A549 (cell line): ENCODE results near the gene FGFR3. TPM values are rescaled to one million over a fixed set of nuclear protein-coding genes. Genes with fewer than 3 reads are reported as not detected.

Experiments used
- ATAC-seq, 2 experiments: fragments of 200-7000 bp in 1 of 2; fragments of >200 bp in 1 of 2; cut with Nextera tagmentation in 1 of 2; cut with Tn5 transposase in 1 of 2; 3 replicates each; pipeline versions ENCODE4 v1.8.0 to v1.9.1; 2018 to 2020; ENCODE audit warnings: mild to moderate bottlenecking in 1 of 2, moderate library complexity in 1 of 2
- CTCF ChIA-PET: fragments of 300-600 bp; sonication (Branson Sonifier 250); formaldehyde crosslinking; extraction: SDS; loops from one replicate; lab custom pipeline; 2021; ENCODE audit warnings: antibody characterized with exemption, inconsistent platforms; lab: Yijun Ruan, JAX
- POLR2A ChIA-PET: fragments of 350-600 bp; formaldehyde crosslinking; extraction: SDS; loops from one replicate; lab custom pipeline; 2021; ENCODE audit warnings: antibody characterized with exemption, inconsistent platforms; lab: Yijun Ruan, JAX
- DNase-seq, 2 experiments: peaks; one replicate each; pipeline versions ENCODE4 v3.0.0 to v3.0.0-alpha.2; 2011 to 2016; ENCODE audit warnings: low read depth in 1 of 2, low spot score in 1 of 2
- FAIRE-seq: peaks from 2 replicates; lab custom pipeline; 2011; peaks lifted over from hg19 to GRCh38; lab: Jason Lieb, UNC
- H3K27ac ChIP-seq, 2 experiments: fragments of >200 bp; sonication (Bioruptor Twin); formaldehyde crosslinking; 3 replicates each; pipeline ENCODE4 v1.5.1; 2016 to 2017
- H3K4me1 ChIP-seq: fragments of >200 bp; sonication (Bioruptor Twin); formaldehyde crosslinking; 3 replicates; pipeline ENCODE4 v1.6.1; 2016
- H3K4me2 ChIP-seq: fragments of >200 bp; sonication (Bioruptor Twin); formaldehyde crosslinking; 3 replicates; pipeline ENCODE4 v1.6.1; 2016
- H3K4me3 ChIP-seq: fragments of >200 bp; sonication (Bioruptor Twin); formaldehyde crosslinking; 3 replicates; pipeline ENCODE4 v1.5.1; 2016
- H3K9me3 ChIP-seq: fragments of >200 bp; sonication (Bioruptor Twin); formaldehyde crosslinking; 3 replicates; pipeline ENCODE4 v1.6.1; 2016
- CBX2 ChIP-seq: fragments of 200-600 bp; sonication (generic); IDR thresholded peaks from 2 replicates; pipeline ENCODE4 v1.6.1; 2016; ENCODE audit warnings: low read depth, mild to moderate bottlenecking, borderline replicate concordance
- CEBPB ChIP-seq, 2 experiments: fragments of >200 bp in 1 of 2; sonication (Bioruptor Twin) in 1 of 2; formaldehyde crosslinking in 1 of 2; IDR thresholded peaks; 2 replicates each; pipeline ENCODE4 v1.6.1; 2012 to 2016
- CHD2 ChIP-seq: fragments of 150-350 bp; IDR thresholded peaks from 2 replicates; pipeline ENCODE4 v1.6.1; 2014; ENCODE audit warnings: low read length; ENCODE audit not compliant: partially characterized antibody
- CHD4 ChIP-seq: fragments of 200-600 bp; sonication (generic); IDR thresholded peaks from 2 replicates; pipeline ENCODE4 v1.6.1; 2016; ENCODE audit warnings: antibody characterized with exemption, mild to moderate bottlenecking, borderline replicate concordance
- EHMT2 ChIP-seq: fragments of 200-600 bp; sonication (generic); IDR thresholded peaks from 2 replicates; pipeline ENCODE4 v1.6.1; 2016; ENCODE audit warnings: antibody characterized with exemption, low read depth, mild to moderate bottlenecking, moderate library complexity
- ESRRA ChIP-seq: fragments of 150-350 bp; IDR thresholded peaks from 2 replicates; pipeline ENCODE4 v1.6.1; 2014; ENCODE audit warnings: mild to moderate bottlenecking, low read length, borderline replicate concordance
- FOXS1 ChIP-seq: fragments of 250-450 bp; sonication (Bioruptor Pico); IDR thresholded peaks from 2 replicates; pipeline ENCODE4 v1.5.0; 2020; ENCODE audit warnings: mild to moderate bottlenecking, moderate library complexity
- GATA3 ChIP-seq: IDR thresholded peaks from 2 replicates; pipeline ENCODE4 v1.6.1; 2012; ENCODE audit warnings: borderline replicate concordance
- JUN ChIP-seq, 2 experiments: fragments of >200 bp; sonication (Bioruptor Twin); formaldehyde crosslinking; IDR thresholded peaks; 2 replicates in 1 of 2; 3 replicates in 1 of 2; pipeline ENCODE4 v1.6.1; 2016 to 2017
- KDM5A ChIP-seq: fragments of 200-600 bp; sonication (generic); IDR thresholded peaks from 2 replicates; pipeline ENCODE4 v1.6.1; 2016; ENCODE audit warnings: antibody characterized with exemption, mild to moderate bottlenecking
- MAFK ChIP-seq: fragments of 450-650 bp; IDR thresholded peaks from 2 replicates; pipeline ENCODE4 v1.6.1; 2014; ENCODE audit not compliant: partially characterized antibody
- MAZ ChIP-seq: fragments of 150-350 bp; IDR thresholded peaks from 2 replicates; pipeline ENCODE4 v1.6.1; 2014; ENCODE audit warnings: antibody characterized with exemption, low read depth, low read length, borderline replicate concordance
- NFE2L2 ChIP-seq: fragments of 150-350 bp; conservative IDR thresholded peaks from 2 replicates; pipeline ENCODE4 v1.6.1; 2014; ENCODE audit warnings: low read length
- PHF8 ChIP-seq: fragments of 200-600 bp; sonication (generic); IDR thresholded peaks from 2 replicates; pipeline ENCODE4 v1.6.1; 2016; ENCODE audit warnings: low read depth, mild to moderate bottlenecking, antibody characterized with exemption, moderate library complexity, borderline replicate concordance
- POLR2AphosphoS2 ChIP-seq: conservative IDR thresholded peaks from 2 replicates; pipeline ENCODE4 v1.6.1; 2012; ENCODE audit warnings: low read length, improper control_type of control experiment, inconsistent platforms
- RAD21 ChIP-seq, 2 experiments: fragments of >200 bp in 1 of 2; sonication (Bioruptor Twin) in 1 of 2; formaldehyde crosslinking in 1 of 2; IDR thresholded peaks in 1 of 2; conservative IDR thresholded peaks in 1 of 2; 2 replicates in 1 of 2; 3 replicates in 1 of 2; pipeline ENCODE4 v1.6.1; 2012 to 2018; ENCODE audit warnings: inconsistent platforms in 1 of 2
- RCOR1 ChIP-seq: fragments of 150-350 bp; IDR thresholded peaks from 2 replicates; pipeline ENCODE4 v1.6.1; 2014; ENCODE audit warnings: antibody characterized with exemption, low read length, low read depth
- RFX5 ChIP-seq: fragments of 450-650 bp; IDR thresholded peaks from 2 replicates; pipeline ENCODE4 v1.7.1; 2014; ENCODE audit warnings: antibody characterized with exemption, mild to moderate bottlenecking, moderate library complexity
- RNF2 ChIP-seq: fragments of 200-600 bp; sonication (generic); IDR thresholded peaks from 2 replicates; pipeline ENCODE4 v1.6.1; 2016; ENCODE audit warnings: low read depth, mild to moderate bottlenecking, antibody characterized with exemption, moderate library complexity, borderline replicate concordance
- SREBF2 ChIP-seq: fragments of 450-650 bp; IDR thresholded peaks from 2 replicates; pipeline ENCODE4 v1.6.1; 2014; ENCODE audit warnings: mild to moderate bottlenecking, moderate library complexity
- TFCP2L1 ChIP-seq: fragments of 250-450 bp; sonication (Bioruptor Pico); IDR thresholded peaks from 2 replicates; pipeline ENCODE4 v1.5.0; 2021; ENCODE audit warnings: mild to moderate bottlenecking
- ZNF302 ChIP-seq: fragments of 250-450 bp; sonication (Bioruptor Pico); IDR thresholded peaks from 2 replicates; pipeline ENCODE4 v1.9.0; 2021; ENCODE audit warnings: inconsistent platforms, mild to moderate bottlenecking, moderate library complexity
- WGBS: methylation state at CpG from one replicate; pipeline ENCODE4 v1.1.6; 2017; ENCODE audit errors: missing lambda C conversion rate; 5-methylcytosine and 5-hydroxymethylcytosine counted together
- polyA plus RNA-seq, 4 experiments: library from polyadenylated mRNA; depleted of rRNA in 3 of 4; stranded (reverse); fragments of >200 nt; fragmentation: RNase III in 1 of 4; extraction: RNeasy Plus Mini Kit Qiagen cat#74134 plus additional on column Dnase treatment in 1 of 4; gene quantifications; 2 replicates in 3 of 4; 3 replicates in 1 of 4; pipeline ENCODE4 v1.2.3, GENCODE V29; 2011 to 2017
- TF ChIP-seq, protein P1 (sequence below): fragments of >200 bp; sonication (Bioruptor Twin); formaldehyde crosslinking; IDR thresholded peaks from 2 replicates; pipeline ENCODE4 v1.6.1; 2016
- TF ChIP-seq, protein P2 (sequence below): fragments of 250-450 bp; sonication (Bioruptor Pico); IDR thresholded peaks from 2 replicates; pipeline ENCODE4 v1.5.0; 2021; ENCODE audit warnings: mild to moderate bottlenecking, moderate library complexity, borderline replicate concordance
- TF ChIP-seq, protein P3 (sequence below): IDR thresholded peaks from 2 replicates; pipeline ENCODE4 v1.6.1; 2012; ENCODE audit warnings: low read depth, borderline replicate concordance
- TF ChIP-seq, protein P4 (sequence below): IDR thresholded peaks from 2 replicates; pipeline ENCODE4 v1.6.1; 2012
- TF ChIP-seq, protein P5 (sequence below): fragments of >200 bp; sonication (Bioruptor Twin); formaldehyde crosslinking; IDR thresholded peaks from 3 replicates; pipeline ENCODE4 v1.6.1; 2016

Gene FGFR3
- polyA plus RNA-seq, 2 of the 4 experiments (the other 2 are of a cell fraction) = 1.9 to 4.8 TPM

DNA sequence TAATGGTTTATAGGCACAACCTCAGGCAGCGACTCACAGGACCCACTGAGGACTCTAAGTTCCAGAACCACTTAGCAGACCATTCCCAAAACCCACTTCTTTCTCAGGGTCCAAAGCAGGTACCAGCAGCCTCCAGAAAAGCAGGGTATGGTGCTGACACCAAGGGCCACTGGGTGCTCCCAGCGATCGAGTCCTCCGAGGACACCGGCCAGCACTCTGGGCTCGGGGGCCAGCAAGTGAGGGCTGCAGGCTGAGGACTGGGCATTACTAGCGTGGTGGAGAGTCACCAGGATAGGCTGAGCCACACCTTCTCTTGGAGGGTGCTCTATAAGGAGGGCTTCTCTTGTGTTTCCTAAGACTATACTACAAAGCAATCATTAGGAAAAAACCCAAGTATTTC lies 43.6 kb downstream of the FGFR3 start (continued):
- TF ChIP-seq ESRRA = no peak

DNA sequence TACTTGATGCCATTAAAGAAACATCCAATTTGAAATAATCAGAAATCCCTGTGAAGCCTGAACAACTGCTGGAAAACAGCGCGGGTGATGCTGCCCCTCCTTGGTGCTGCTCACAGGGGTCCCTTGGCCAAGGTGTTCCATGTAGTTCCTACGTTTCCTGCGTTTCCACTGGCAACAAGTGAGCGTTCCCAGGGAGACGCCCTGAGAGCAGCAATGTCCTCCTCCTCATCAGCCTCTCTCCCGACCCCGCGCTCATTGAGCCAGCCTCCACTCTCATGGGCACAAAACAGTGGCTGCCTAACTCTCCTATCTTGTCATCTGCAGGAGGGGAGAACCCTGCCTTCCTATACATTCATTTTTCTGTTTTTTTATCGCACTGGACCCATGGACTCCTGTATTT lies 44.0 kb downstream of the FGFR3 start:
- no peak for DNase-seq
- ChIA-PET CTCF (no interaction called here), POLR2A (no interaction called here)
- 96% methylated on average over 10 of the region's 10 CpGs for WGBS
- no peak for ATAC-seq
- Histone ChIP-seq H3K27ac (no peak overlapping the region), H3K9me3 (no peaks in the 10 kb centered on the region), H3K4me2 (no peak overlapping the region), H3K4me3 (no peak overlapping the region), H3K4me1 (no peaks in the 10 kb centered on the region)
- TF ChIP-seq GATA3 (no peak), SREBF2 (no peak), CBX2 (no peak), RNF2 (no peak)
- TF ChIP-seq, protein P1, sequence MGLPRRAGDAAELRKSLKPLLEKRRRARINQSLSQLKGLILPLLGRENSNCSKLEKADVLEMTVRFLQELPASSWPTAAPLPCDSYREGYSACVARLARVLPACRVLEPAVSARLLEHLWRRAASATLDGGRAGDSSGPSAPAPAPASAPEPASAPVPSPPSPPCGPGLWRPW = no peak
- FAIRE-seq = no peak

DNA sequence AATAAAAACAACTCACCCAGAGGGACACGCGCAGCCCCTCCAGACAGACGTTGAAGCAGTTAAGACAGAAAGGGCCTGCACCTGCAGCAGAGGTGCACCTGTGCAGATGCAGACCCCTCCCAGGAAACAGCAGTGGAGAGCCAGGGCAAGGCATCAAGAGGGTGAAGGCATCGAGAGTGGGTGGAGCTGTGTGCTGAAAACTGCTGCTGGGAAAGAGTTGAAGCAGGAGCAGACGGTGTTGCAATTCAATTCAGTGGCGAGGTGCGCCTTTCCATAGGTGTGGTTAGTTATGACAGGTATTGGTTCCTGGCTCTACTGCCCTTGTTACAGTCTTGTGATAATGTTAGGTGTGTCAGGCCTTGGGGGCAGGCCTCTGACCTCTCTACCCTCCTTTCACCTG lies 46.2 kb downstream of the FGFR3 start:
- no peak for ATAC-seq
- DNase-seq = no peak
- POLR2A ChIA-PET = no interaction called here
- FAIRE-seq = no peak
- H3K4me3 ChIP-seq = no peak overlapping the region
- H3K4me1 ChIP-seq = no peaks in the 10 kb centered on the region
- 92% methylated on average over 7 of the region's 7 CpGs for WGBS
- CTCF ChIA-PET = interaction anchor here (1.5 kb wide), 1 partner anchor 93 kb away, joined by 3 read pairs; no protein-coding TSS in a partner anchor
- TF ChIP-seq, protein P2, sequence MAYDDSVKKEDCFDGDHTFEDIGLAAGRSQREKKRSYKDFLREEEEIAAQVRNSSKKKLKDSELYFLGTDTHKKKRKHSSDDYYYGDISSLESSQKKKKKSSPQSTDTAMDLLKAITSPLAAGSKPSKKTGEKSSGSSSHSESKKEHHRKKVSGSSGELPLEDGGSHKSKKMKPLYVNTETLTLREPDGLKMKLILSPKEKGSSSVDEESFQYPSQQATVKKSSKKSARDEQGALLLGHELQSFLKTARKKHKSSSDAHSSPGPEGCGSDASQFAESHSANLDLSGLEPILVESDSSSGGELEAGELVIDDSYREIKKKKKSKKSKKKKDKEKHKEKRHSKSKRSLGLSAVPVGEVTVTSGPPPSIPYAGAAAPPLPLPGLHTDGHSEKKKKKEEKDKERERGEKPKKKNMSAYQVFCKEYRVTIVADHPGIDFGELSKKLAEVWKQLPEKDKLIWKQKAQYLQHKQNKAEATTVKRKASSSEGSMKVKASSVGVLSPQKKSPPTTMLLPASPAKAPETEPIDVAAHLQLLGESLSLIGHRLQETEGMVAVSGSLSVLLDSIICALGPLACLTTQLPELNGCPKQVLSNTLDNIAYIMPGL (CRISPR knock-in tag) = no peak
- TF ChIP-seq CBX2 (no peak), TFCP2L1 (CRISPR knock-in tag) (no peak), EHMT2 (no peak), ZNF302 (CRISPR knock-in tag) (no peak), CHD2 (no peak), MAFK (no peak), PHF8 (no peak), RCOR1 (no peak), FOXS1 (CRISPR knock-in tag) (no peak)
- TF ChIP-seq, protein P3, sequence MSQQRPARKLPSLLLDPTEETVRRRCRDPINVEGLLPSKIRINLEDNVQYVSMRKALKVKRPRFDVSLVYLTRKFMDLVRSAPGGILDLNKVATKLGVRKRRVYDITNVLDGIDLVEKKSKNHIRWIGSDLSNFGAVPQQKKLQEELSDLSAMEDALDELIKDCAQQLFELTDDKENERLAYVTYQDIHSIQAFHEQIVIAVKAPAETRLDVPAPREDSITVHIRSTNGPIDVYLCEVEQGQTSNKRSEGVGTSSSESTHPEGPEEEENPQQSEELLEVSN = no peak
- H3K9me3 ChIP-seq = no peaks in the 10 kb centered on the region
- no peak overlapping the region for H3K27ac ChIP-seq
- no peak overlapping the region for H3K4me2 ChIP-seq

DNA sequence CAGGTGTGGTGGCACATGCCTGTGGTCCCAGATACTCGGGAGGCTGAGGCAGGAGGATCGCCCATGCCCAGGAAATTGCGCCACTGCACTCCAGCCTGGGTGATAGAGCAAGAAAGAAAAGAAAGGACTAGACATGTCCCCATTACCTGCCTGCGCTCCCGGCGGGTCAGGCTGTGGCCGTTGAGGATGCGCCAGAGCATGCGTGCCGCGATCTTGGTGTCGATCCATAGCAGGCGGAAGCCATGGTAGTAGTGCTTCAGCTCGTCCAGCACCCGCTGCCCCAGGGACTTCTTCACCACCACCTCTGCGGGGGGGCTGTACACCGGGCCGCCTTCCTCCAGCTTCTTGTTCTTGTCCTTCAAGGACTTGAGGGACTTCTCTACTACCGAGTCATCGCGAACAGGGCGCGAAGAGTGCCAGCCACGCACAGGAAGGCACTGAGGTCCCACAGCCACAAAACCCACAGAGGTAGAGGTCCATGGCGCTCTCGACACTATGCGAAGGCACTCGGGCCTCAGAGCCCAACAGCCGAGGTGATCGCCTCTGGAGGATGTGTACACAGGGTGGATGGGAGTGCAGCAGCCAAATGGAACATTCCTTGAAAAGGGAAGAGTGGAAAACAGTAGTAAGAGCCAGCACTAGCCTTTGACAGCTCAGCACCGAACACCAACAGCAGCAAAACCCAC lies 48.3 kb downstream of the FGFR3 start:
- FAIRE-seq = no peak
- CTCF ChIA-PET = no interaction called here
- no peak for ATAC-seq
- no peak overlapping the region for H3K4me2 ChIP-seq
- POLR2A ChIA-PET = no interaction called here
- no peak overlapping the region for H3K27ac ChIP-seq
- H3K4me1 ChIP-seq = no peaks in the 10 kb centered on the region
- no peak overlapping the region for H3K4me3 ChIP-seq
- 92% methylated on average over 28 of the region's 31 CpGs for WGBS
- DNase-seq = no peak
- no peaks in the 10 kb centered on the region for H3K9me3 ChIP-seq
- TF ChIP-seq, protein P4, sequence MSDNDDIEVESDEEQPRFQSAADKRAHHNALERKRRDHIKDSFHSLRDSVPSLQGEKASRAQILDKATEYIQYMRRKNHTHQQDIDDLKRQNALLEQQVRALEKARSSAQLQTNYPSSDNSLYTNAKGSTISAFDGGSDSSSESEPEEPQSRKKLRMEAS = no peak
- TF ChIP-seq POLR2AphosphoS2 (no peak), MAFK (no peak), JUN (IDR thresholded peaks at IDR 0.05) (no peak), RFX5 (no peak), CHD4 (no peak), RAD21 (conservative IDR thresholded peaks at IDR 0.05 in 1 of 2, IDR thresholded peaks at IDR 0.05 in 1 of 2) (no peak), CEBPB (IDR thresholded peaks at IDR 0.05) (no peak), KDM5A (no peak), NFE2L2 (no peak), MAZ (no peak)
- TF ChIP-seq, protein P3 = no peak
- TF ChIP-seq, protein P5, sequence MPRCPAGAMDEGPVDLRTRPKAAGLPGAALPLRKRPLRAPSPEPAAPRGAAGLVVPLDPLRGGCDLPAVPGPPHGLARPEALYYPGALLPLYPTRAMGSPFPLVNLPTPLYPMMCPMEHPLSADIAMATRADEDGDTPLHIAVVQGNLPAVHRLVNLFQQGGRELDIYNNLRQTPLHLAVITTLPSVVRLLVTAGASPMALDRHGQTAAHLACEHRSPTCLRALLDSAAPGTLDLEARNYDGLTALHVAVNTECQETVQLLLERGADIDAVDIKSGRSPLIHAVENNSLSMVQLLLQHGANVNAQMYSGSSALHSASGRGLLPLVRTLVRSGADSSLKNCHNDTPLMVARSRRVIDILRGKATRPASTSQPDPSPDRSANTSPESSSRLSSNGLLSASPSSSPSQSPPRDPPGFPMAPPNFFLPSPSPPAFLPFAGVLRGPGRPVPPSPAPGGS = no peak
